Naive thymus-derived CD4-positive, alpha-beta T cell (primary cell): ENCODE results near the gene GBA2. TPM values are rescaled to one million over a fixed set of nuclear protein-coding genes. Genes with fewer than 3 reads are reported as not detected.

Experiments
- ATAC-seq: fragments of 150-1000 bp; cut with Tn5 transposase; 2 replicates; pipeline ENCODE4 v1.10.0; 2021; ENCODE audit warnings: mild to moderate bottlenecking, moderate library complexity
- CTCF ChIA-PET: fragments of 350-600 bp; sonication (Branson Sonifier 250); formaldehyde crosslinking; loops from one replicate; lab custom pipeline; 2021; ENCODE audit warnings: antibody characterized with exemption; lab: Charles Lee
- POLR2A ChIA-PET: fragments of 350-600 bp; sonication (Branson Sonifier 250); formaldehyde crosslinking; loops from one replicate; lab custom pipeline; 2021; ENCODE audit warnings: antibody characterized with exemption, inconsistent platforms; lab: Charles Lee
- DNase-seq, 9 donors: peaks; one replicate each; pipeline versions ENCODE4 v3.0.0 to v3.0.0-alpha.2; 2020 to 2022; ENCODE audit warnings: mixed read lengths in 1 of 9
- H3K27ac ChIP-seq: one replicate; pipeline ENCODE4 v1.7.0; 2013; ENCODE audit warnings: mild to moderate bottlenecking, low read depth, low read length, moderate library complexity
- H3K27me3 ChIP-seq, 2 donors: one replicate each; pipeline ENCODE4 v1.7.0; 2013; ENCODE audit warnings: low read length in 2 of 2, mild to moderate bottlenecking in 2 of 2, moderate library complexity in 2 of 2; ENCODE audit not compliant: control insufficient read depth in 2 of 2, insufficient read depth in 2 of 2
- H3K36me3 ChIP-seq, 3 experiments: 1 replicate in 2 of 3; 2 replicates in 1 of 3; pipeline ENCODE4 v1.7.0; 2013; ENCODE audit warnings: low read length in 3 of 3, mild to moderate bottlenecking in 3 of 3, moderate library complexity in 1 of 3; ENCODE audit not compliant: insufficient read depth in 3 of 3, control insufficient read depth in 2 of 3
- H3K4me1 ChIP-seq, 2 donors: one replicate each; pipeline ENCODE4 v1.7.0; 2013; ENCODE audit warnings: low read length in 2 of 2, mild to moderate bottlenecking in 2 of 2, moderate library complexity in 1 of 2; ENCODE audit not compliant: control insufficient read depth in 2 of 2, insufficient read depth in 2 of 2
- H3K4me3 ChIP-seq: 2 replicates; pipeline ENCODE4 v1.7.0; 2013; ENCODE audit warnings: mild to moderate bottlenecking, low read length
- H3K9me3 ChIP-seq, 3 experiments: 1 replicate in 2 of 3; 2 replicates in 1 of 3; pipeline ENCODE4 v1.7.0; 2013; ENCODE audit warnings: low read length in 3 of 3; ENCODE audit not compliant: control insufficient read depth in 2 of 3
- H3K27ac Mint-ChIP-seq, 9 donors: one replicate each; pipeline ENCODE4 v1.8.0; 2020 to 2022; ENCODE audit warnings: mixed read lengths in 9 of 9, mild to moderate bottlenecking in 8 of 9, moderate library complexity in 5 of 9, inconsistent platforms in 2 of 9
- H3K27me3 Mint-ChIP-seq, 5 donors: one replicate each; pipeline ENCODE4 v1.8.0; 2021 to 2022; ENCODE audit warnings: mixed read lengths in 5 of 5, mild to moderate bottlenecking in 1 of 5
- H3K36me3 Mint-ChIP-seq, 5 donors: one replicate each; pipeline ENCODE4 v1.8.0; 2020 to 2022; ENCODE audit warnings: mixed read lengths in 5 of 5, mild to moderate bottlenecking in 3 of 5, inconsistent platforms in 1 of 5
- H3K4me1 Mint-ChIP-seq, 7 donors: one replicate each; pipeline ENCODE4 v1.8.0; 2020 to 2022; ENCODE audit warnings: mixed read lengths in 7 of 7, mild to moderate bottlenecking in 3 of 7, inconsistent platforms in 1 of 7
- H3K4me3 Mint-ChIP-seq, 10 donors: one replicate each; pipeline ENCODE4 v1.8.0; 2020 to 2022; ENCODE audit warnings: mild to moderate bottlenecking in 10 of 10, mixed read lengths in 10 of 10, moderate library complexity in 6 of 10, inconsistent platforms in 2 of 10
- H3K9me3 Mint-ChIP-seq, 11 donors: one replicate each; pipeline ENCODE4 v1.8.0; 2020 to 2022; ENCODE audit warnings: mixed read lengths in 11 of 11, mild to moderate bottlenecking in 4 of 11, inconsistent platforms in 1 of 11, moderate library complexity in 1 of 11
- intact Hi-C, 2 donors: fragments of 100-400 bp; cut with micrococcal nuclease; formaldehyde crosslinking; loops; one replicate each; pipeline ENCODE4 v1.15.1; 2023
- microRNA-seq: library from miRNA; unstranded; fragments of <30 nt; microRNA quantifications from one replicate; pipeline ENCODE4 v1.2.0, GENCODE V29; 2022; ENCODE audit warnings: borderline microRNAs expressed
- polyA plus RNA-seq, 2 donors: library from polyadenylated mRNA; unstranded; fragments of 300-500 nt; fragmentation: Illumina TruSeq; gene quantifications; one replicate each; pipeline ENCODE4 v1.2.3, GENCODE V29; 2021
- total RNA-seq, 6 experiments: library from RNA in 5 of 6; stranded (reverse) in 5 of 6; gene quantifications; 1 replicate in 5 of 6; 2 replicates in 1 of 6; pipeline ENCODE4 v1.2.3 and lab custom pipeline; 2021 to 2026

Gene GBA2
- total and polyA plus RNA-seq, 7 experiments from 2014 or later: 18.0 to 55.4 (median 47.5) TPM

- H3K4me1 Mint-ChIP-seq: peaks cover 16 to 31% (median 25%) of the 10 kb centered on the region in 7 donors
- no peaks in the 10 kb centered on the region for H3K9me3 ChIP-seq
- H3K27ac ChIP-seq: no peak overlapping the region
- peaks cover 0 to 5% of the 10 kb centered on the region in 2 donors for H3K4me1 ChIP-seq
- H3K36me3 Mint-ChIP-seq: peaks cover 0 to 4% (median 0%) of the 10 kb centered on the region in 5 donors
- ChIA-PET CTCF (interaction anchor here (0.7 to 5.4 kb wide), 8 partner anchors 8 to 77 kb away, joined by 3 to 29 read pairs (median 3); partner anchors contain the start of genes ARHGEF39, CCDC107 and RMRP), POLR2A (interaction anchor here (0.8 to 1.7 kb wide), 6 partner anchors 8 to 72 kb away, joined by 3 to 5 read pairs (median 4); partner anchors contain the start of genes CREB3 and TLN1)
- H3K4me3 Mint-ChIP-seq: peak overlapping the region in 4 of 10 donors; percentile 3 to 64 (median 32)
- no peaks in the 10 kb centered on the region for H3K27me3 Mint-ChIP-seq
- intact Hi-C loops: no loop called here
- DNase-seq: no peak
- peak overlapping the region in 5 of 9 donors; percentile 28 to 76 (median 68) for H3K27ac Mint-ChIP-seq
- H3K9me3 Mint-ChIP-seq: no peaks in the 10 kb centered on the region
- H3K36me3 ChIP-seq: peaks cover 0 to 8% (median 0%) of the 10 kb centered on the region in 3 experiments
- H3K27me3 ChIP-seq: no peaks in the 10 kb centered on the region
- no peak overlapping the region for H3K4me3 ChIP-seq
- no peak for ATAC-seq
These were observed 61.0 kb downstream of the GBA2 start for GRCh38 chr9:35687972-35688557.

- no peaks in the 10 kb centered on the region for H3K27me3 Mint-ChIP-seq
- POLR2A ChIA-PET: interaction anchor here (0.6 to 1.7 kb wide), 6 partner anchors 9 to 45 kb away, joined by 3 to 5 read pairs (median 3); partner anchors contain the start of genes CREB3 and TLN1
- intact Hi-C loops: no loop called here
- Histone ChIP-seq H3K36me3 (peaks cover 0 to 12% (median 0%) of the 10 kb centered on the region in 3 experiments), H3K27ac (no peak overlapping the region), H3K9me3 (no peaks in the 10 kb centered on the region), H3K4me1 (peaks cover 0 to 5% of the 10 kb centered on the region in 2 donors), H3K27me3 (no peaks in the 10 kb centered on the region), H3K4me3 (no peak overlapping the region)
- H3K4me3 Mint-ChIP-seq: peak overlapping the region in 2 of 10 donors; percentile 20 to 56
- no peak for ATAC-seq
- peaks cover 0 to 4% (median 0%) of the 10 kb centered on the region in 5 donors for H3K36me3 Mint-ChIP-seq
- CTCF ChIA-PET: interaction anchor here (0.6 to 5.4 kb wide), 6 partner anchors 9 to 200 kb away, joined by 3 to 29 read pairs (median 6); partner anchors contain the start of genes ARHGEF39, CCDC107 and RMRP
- peaks cover 16 to 33% (median 25%) of the 10 kb centered on the region in 7 donors for H3K4me1 Mint-ChIP-seq
- peak overlapping the region in 6 of 9 donors; percentile 5 to 76 (median 47) for H3K27ac Mint-ChIP-seq
- no peak for DNase-seq
- H3K9me3 Mint-ChIP-seq: no peaks in the 10 kb centered on the region
These were observed 61.7 kb downstream of the GBA2 start for GRCh38 chr9:35687306-35687705.

Small RNAs within 50 kb of the gene (microRNA-seq; reads per million reads assigned to microRNA genes)
- not detected for gene MIR6852
- not detected for gene MIR6853

Other genes starting within 250 kb of the GBA2 start
- 10 to 100 TPM; 25.4 to 45.5 (median 39.2) TPM for gene TESK1, start 144.0 kb downstream of the GBA2 start, total RNA-seq
- 1 to 10 TPM; 3.5 to 7.1 TPM for gene TESK1, start 144.0 kb downstream of the GBA2 start, polyA plus RNA-seq
- 10 to 100 TPM in 1 of 5 experiments, 1 to 10 TPM in 4; 2.7 to 12.1 (median 6.8) TPM for gene CD72, start 130.8 kb downstream of the GBA2 start, total RNA-seq
- gene CD72, start 130.8 kb downstream of the GBA2 start, polyA plus RNA-seq: under 1 TPM; 0.40 to 0.87 TPM
- 100 to 1,000 TPM in 1 of 5 experiments, 10 to 100 TPM in 4; 16.9 to 225 (median 45.6) TPM for gene SIT1, start 98.3 kb downstream of the GBA2 start, total RNA-seq
- gene SIT1, start 98.3 kb downstream of the GBA2 start, polyA plus RNA-seq: 100 to 1,000 TPM in 1 of 2 donors, 10 to 100 TPM in 1; 97.4 to 162 TPM
- over 10,000 TPM in 1 of 5 experiments, 1,000 to 10,000 TPM in 4; 5,750 to 11,273 (median 9,225) TPM for gene RMRP, start 91.2 kb downstream of the GBA2 start, total RNA-seq
- 10 to 100 TPM in 1 of 2 donors, not detected in 1; 49.2 TPM for gene RMRP, start 91.2 kb downstream of the GBA2 start, polyA plus RNA-seq
- 10 to 100 TPM; 12.0 to 37.4 (median 16.4) TPM for gene CCDC107, start 90.9 kb downstream of the GBA2 start, total RNA-seq
- gene CCDC107, start 90.9 kb downstream of the GBA2 start, polyA plus RNA-seq: 10 to 100 TPM; 49.1 to 65.7 TPM
- 10 to 100 TPM in 1 of 5 experiments, 1 to 10 TPM in 1, under 1 TPM in 1, not detected in 2; 0.11 to 10.4 (median 1.0) TPM for gene ARHGEF39, start 84.0 kb downstream of the GBA2 start, total RNA-seq
- under 1 TPM; 0.12 to 0.44 TPM for gene ARHGEF39, start 84.0 kb downstream of the GBA2 start, polyA plus RNA-seq
- gene CA9, start 75.3 kb downstream of the GBA2 start, total RNA-seq: under 1 TPM in 1 of 5 experiments, not detected in 4; 0.36 TPM
- gene CA9, start 75.3 kb downstream of the GBA2 start, polyA plus RNA-seq: not detected
- 100 to 1,000 TPM in 2 of 5 experiments, 10 to 100 TPM in 3; 15.0 to 136 (median 47.6) TPM for gene TPM2, start 59.3 kb downstream of the GBA2 start, total RNA-seq
- gene TPM2, start 59.3 kb downstream of the GBA2 start, polyA plus RNA-seq: under 1 TPM in 1 of 2 donors, not detected in 1; 0.87 TPM
- 100 to 1,000 TPM; 191 to 369 (median 241) TPM for gene TLN1, start 17.0 kb downstream of the GBA2 start, total RNA-seq
- gene TLN1, start 17.0 kb downstream of the GBA2 start, polyA plus RNA-seq: 100 to 1,000 TPM in 1 of 2 donors, 10 to 100 TPM in 1; 33.8 to 112 TPM
- gene CREB3, start 16.6 kb downstream of the GBA2 start, total RNA-seq: 10 to 100 TPM; 13.4 to 22.1 (median 20.9) TPM
- gene CREB3, start 16.6 kb downstream of the GBA2 start, polyA plus RNA-seq: 10 to 100 TPM; 33.2 to 40.2 TPM
- gene RGP1, start 59 bp upstream of the GBA2 start, total RNA-seq: 10 to 100 TPM; 21.2 to 28.8 (median 23.3) TPM
- gene RGP1, start 59 bp upstream of the GBA2 start, polyA plus RNA-seq: 1 to 10 TPM; 8.8 to 9.1 TPM
- under 1 TPM in 3 of 5 experiments, not detected in 2; 0.48 to 0.84 (median 0.61) TPM for gene MSMP, start 5.0 kb upstream of the GBA2 start, total RNA-seq
- not detected for gene MSMP, start 5.0 kb upstream of the GBA2 start, polyA plus RNA-seq
- 10 to 100 TPM in 3 of 5 experiments, 1 to 10 TPM in 2; 3.1 to 22.2 (median 11.2) TPM for gene NPR2, start 42.4 kb upstream of the GBA2 start, total RNA-seq
- 1 to 10 TPM; 1.0 to 1.2 TPM for gene NPR2, start 42.4 kb upstream of the GBA2 start, polyA plus RNA-seq
- gene SPAG8, start 63.0 kb upstream of the GBA2 start, total RNA-seq: 1 to 10 TPM; 2.1 to 9.1 (median 3.2) TPM
- 1 to 10 TPM; 1.2 to 1.9 TPM for gene SPAG8, start 63.0 kb upstream of the GBA2 start, polyA plus RNA-seq
- 10 to 100 TPM; 14.3 to 50.7 (median 22.2) TPM for gene HINT2, start 65.8 kb upstream of the GBA2 start, total RNA-seq
- gene HINT2, start 65.8 kb upstream of the GBA2 start, polyA plus RNA-seq: 10 to 100 TPM; 63.5 to 74.5 TPM
- under 1 TPM in 1 of 5 experiments, not detected in 4; 0.32 TPM for gene FAM221B, start 79.5 kb upstream of the GBA2 start, total RNA-seq
- gene FAM221B, start 79.5 kb upstream of the GBA2 start, polyA plus RNA-seq: not detected
- gene TMEM8B, start 80.0 kb upstream of the GBA2 start, total RNA-seq: 10 to 100 TPM in 4 of 5 experiments, 1 to 10 TPM in 1; 3.9 to 11.6 (median 10.6) TPM
- gene TMEM8B, start 80.0 kb upstream of the GBA2 start, polyA plus RNA-seq: 1 to 10 TPM; 3.0 to 3.5 TPM
- gene OR13J1, start 121.2 kb upstream of the GBA2 start, total RNA-seq: not detected
- not detected for gene OR13J1, start 121.2 kb upstream of the GBA2 start, polyA plus RNA-seq
- not detected for gene HRCT1, start 157.0 kb upstream of the GBA2 start, total RNA-seq
- gene HRCT1, start 157.0 kb upstream of the GBA2 start, polyA plus RNA-seq: not detected
- not detected for gene SPAAR, start 160.3 kb upstream of the GBA2 start, total RNA-seq
- gene SPAAR, start 160.3 kb upstream of the GBA2 start, polyA plus RNA-seq: not detected
- not detected for gene OR2S2, start 208.9 kb upstream of the GBA2 start, total RNA-seq
- gene OR2S2, start 208.9 kb upstream of the GBA2 start, polyA plus RNA-seq: not detected